ENCODE measurements around the gene MAPKAP1. TPM values are rescaled to one million over a fixed set of nuclear protein-coding genes. Genes with fewer than 3 reads are reported as not detected.
"Not testable (repeated sequence)": the region's sequence is repeated elsewhere in the genome, so short reads cannot be mapped to it uniquely, and the experiment has no call there.

The MAPKAP1 gene
- total and polyA plus RNA-seq, 2 experiments from 2014 or later = 68.4 to 98.5 TPM

DNA sequence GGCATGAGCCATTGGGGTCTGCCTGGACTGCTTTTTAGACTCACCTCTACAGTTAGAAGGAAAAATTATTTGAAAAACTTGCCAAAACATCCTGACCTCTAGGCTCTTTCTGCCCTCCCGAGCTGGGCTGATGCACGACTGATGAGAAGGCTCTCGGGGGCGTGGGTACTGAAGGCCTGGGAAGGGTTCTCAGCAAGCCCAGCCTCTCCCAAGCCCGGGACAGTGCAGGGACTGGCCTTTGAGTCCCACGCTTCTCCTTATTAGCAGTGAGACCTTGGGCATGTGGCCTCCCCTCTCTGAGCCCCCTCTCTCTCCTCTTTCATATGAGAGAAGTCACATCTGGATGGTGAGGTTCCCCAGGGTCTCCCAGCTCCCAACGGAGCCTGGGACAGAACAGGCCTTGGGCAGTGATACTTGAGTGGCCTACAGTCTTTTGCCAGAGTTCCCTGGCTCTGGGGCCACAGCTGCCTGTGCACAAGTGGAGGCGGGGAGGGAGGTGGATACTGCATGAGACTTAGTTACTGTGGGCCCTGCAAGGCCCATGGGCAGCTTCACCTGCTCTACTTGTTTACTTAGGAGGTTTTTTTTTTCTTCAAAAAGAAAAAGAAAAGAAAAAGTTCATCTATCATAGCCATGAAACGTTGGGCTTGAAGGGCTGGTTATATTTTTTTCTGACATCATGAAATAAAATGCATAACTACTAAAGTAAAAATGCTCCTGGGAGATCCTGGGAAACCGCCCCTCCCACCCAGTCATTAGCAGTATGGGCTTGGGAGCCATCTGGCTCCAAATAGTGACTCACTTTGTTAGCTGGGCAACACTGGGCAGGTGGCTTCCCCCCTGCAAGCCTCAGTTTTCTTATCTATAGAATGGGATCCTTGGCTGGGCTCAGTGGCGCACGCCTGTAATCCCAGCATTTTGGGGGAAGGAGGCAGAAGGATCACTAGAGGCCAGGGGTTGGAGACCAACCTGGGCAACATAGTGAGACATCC is 306.0 kb downstream of the MAPKAP1 start (continued):
- no peak for TF ChIP-seq ZNF462 (CRISPR knock-in tag; IDR thresholded peaks at IDR 0.05)
- TF ChIP-seq, protein P1, sequence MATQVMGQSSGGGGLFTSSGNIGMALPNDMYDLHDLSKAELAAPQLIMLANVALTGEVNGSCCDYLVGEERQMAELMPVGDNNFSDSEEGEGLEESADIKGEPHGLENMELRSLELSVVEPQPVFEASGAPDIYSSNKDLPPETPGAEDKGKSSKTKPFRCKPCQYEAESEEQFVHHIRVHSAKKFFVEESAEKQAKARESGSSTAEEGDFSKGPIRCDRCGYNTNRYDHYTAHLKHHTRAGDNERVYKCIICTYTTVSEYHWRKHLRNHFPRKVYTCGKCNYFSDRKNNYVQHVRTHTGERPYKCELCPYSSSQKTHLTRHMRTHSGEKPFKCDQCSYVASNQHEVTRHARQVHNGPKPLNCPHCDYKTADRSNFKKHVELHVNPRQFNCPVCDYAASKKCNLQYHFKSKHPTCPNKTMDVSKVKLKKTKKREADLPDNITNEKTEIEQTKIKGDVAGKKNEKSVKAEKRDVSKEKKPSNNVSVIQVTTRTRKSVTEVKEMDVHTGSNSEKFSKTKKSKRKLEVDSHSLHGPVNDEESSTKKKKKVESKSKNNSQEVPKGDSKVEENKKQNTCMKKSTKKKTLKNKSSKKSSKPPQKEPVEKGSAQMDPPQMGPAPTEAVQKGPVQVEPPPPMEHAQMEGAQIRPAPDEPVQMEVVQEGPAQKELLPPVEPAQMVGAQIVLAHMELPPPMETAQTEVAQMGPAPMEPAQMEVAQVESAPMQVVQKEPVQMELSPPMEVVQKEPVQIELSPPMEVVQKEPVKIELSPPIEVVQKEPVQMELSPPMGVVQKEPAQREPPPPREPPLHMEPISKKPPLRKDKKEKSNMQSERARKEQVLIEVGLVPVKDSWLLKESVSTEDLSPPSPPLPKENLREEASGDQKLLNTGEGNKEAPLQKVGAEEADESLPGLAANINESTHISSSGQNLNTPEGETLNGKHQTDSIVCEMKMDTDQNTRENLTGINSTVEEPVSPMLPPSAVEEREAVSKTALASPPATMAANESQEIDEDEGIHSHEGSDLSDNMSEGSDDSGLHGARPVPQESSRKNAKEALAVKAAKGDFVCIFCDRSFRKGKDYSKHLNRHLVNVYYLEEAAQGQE (IDR thresholded peaks at IDR 0.05; ENCODE audit: unreplicated experiment) = no peak
- TF ChIP-seq, protein P2, sequence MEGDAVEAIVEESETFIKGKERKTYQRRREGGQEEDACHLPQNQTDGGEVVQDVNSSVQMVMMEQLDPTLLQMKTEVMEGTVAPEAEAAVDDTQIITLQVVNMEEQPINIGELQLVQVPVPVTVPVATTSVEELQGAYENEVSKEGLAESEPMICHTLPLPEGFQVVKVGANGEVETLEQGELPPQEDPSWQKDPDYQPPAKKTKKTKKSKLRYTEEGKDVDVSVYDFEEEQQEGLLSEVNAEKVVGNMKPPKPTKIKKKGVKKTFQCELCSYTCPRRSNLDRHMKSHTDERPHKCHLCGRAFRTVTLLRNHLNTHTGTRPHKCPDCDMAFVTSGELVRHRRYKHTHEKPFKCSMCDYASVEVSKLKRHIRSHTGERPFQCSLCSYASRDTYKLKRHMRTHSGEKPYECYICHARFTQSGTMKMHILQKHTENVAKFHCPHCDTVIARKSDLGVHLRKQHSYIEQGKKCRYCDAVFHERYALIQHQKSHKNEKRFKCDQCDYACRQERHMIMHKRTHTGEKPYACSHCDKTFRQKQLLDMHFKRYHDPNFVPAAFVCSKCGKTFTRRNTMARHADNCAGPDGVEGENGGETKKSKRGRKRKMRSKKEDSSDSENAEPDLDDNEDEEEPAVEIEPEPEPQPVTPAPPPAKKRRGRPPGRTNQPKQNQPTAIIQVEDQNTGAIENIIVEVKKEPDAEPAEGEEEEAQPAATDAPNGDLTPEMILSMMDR (conservative IDR thresholded peaks at IDR 0.05; ENCODE audit: low read depth in 2 of 2) = no peak

DNA sequence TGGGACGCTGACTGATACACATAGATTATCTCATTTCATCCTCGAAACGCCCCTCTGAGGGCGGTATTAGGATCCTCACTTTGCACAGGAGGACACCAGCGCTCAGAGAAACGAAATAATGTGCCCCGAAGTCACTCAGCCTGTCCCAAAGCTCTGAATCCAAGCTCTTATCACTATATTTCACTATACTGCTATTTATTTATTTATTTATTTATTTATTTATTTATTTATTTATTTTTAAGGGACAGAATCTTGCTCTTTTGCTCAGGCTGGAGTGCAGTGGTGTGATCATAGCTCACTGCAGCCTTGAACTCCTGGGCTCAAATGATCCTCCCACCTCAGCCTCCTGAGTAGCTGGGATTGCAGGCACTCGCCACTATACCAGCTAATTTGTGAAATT is 306.8 kb downstream of the MAPKAP1 start:
- H3K9me2 ChIP-seq (ENCODE audit: insufficient read depth); H3K27me3 Mint-ChIP-seq (ENCODE audit: insufficient read depth, low read depth, poor library complexity); H3K4me1 Mint-ChIP-seq; H3K4me2 ChIP-seq; H3K4me3 Mint-ChIP-seq; H3K36me3 ChIP-seq (ENCODE audit: insufficient read depth); H3K79me2 ChIP-seq (replicated peaks; ENCODE audit: insufficient read depth); ATAC-seq; H3K4me3 ChIP-seq; H3K9me3 Mint-ChIP-seq; H3K36me3 Mint-ChIP-seq (ENCODE audit: low read depth); H3F3A ChIP-seq (replicated peaks; ENCODE audit: low read depth); DNase-seq (ENCODE audit: low spot score); H3K27ac ChIP-seq (ENCODE audit: low read depth); H3K4me1 ChIP-seq (ENCODE audit: insufficient read depth); H4K20me1 ChIP-seq (replicated peaks; ENCODE audit: insufficient read depth); H3K27me3 ChIP-seq (ENCODE audit: insufficient read depth); H3K27ac Mint-ChIP-seq: not testable (repeated sequence)
- H2AFZ ChIP-seq = peak overlapping the region; percentile 56; the same call in 1 of the 2 replicates

All from GM23338 (cell line).